GM21528 (cell line): ENCODE measurements around the gene OR52D1.

ENCODE experiments used
- ATAC-seq: cut with Tn5 transposase; IDR thresholded peaks from one replicate; pipeline ENCODE4 v1.9.1; 2021; ENCODE audit warnings: mild to moderate bottlenecking, moderate library complexity; ENCODE audit not compliant: unreplicated experiment, low FRiP score

Gene OR52D1

GRCh38 chr11:5488385-5488784 is at the start of gene OR52D1:
Gene OR52D1 (plus strand): TSS chr11:5488685. CDS start chr11:5488707, 22 bp downstream.
- ATAC-seq = no peak

GRCh38 chr11:5441414-5441813 is 47.1 kb upstream of the OR52D1 start, which contains the start of gene OR51I1:
Gene OR51I1 (minus strand): TSS chr11:5441514. CDS start chr11:5441514, 0 bp downstream.
- no peak for ATAC-seq

GRCh38 chr11:5443835-5444393 is 44.6 kb upstream of the OR52D1 start:
- ATAC-seq = no peak

GRCh38 chr11:5449023-5449422 is 39.5 kb upstream of the OR52D1 start, which contains the start of gene OR51I2:
Gene OR51I2 (plus strand): TSS chr11:5449323. CDS start chr11:5453489, 4,166 bp downstream.
- ATAC-seq = no peak

- no peak for ATAC-seq
These were observed 39.1 kb upstream of the OR52D1 start for GRCh38 chr11:5449432-5449831.

GRCh38 chr11:5460983-5461621 is 27.4 kb upstream of the OR52D1 start:
- no peak for ATAC-seq

GRCh38 chr11:5467527-5467926 is 21.0 kb upstream of the OR52D1 start:
- no peak for ATAC-seq

GRCh38 chr11:5473921-5474320 is 14.6 kb upstream of the OR52D1 start:
- no peak for ATAC-seq

GRCh38 chr11:5476186-5476819 is 12.2 kb upstream of the OR52D1 start:
- ATAC-seq = peak; percentile 76

GRCh38 chr11:5486003-5486402 is 2.5 kb upstream of the OR52D1 start:
- no peak for ATAC-seq

GRCh38 chr11:5486421-5486820 is 2.1 kb upstream of the OR52D1 start:
- ATAC-seq = no peak

GRCh38 chr11:5488798-5489399 is 414 bp downstream of the OR52D1 start:
- ATAC-seq = no peak

- no peak for ATAC-seq
These were observed 1.3 kb downstream of the OR52D1 start for GRCh38 chr11:5489576-5490357.

- ATAC-seq = no peak
These were observed 11.2 kb downstream of the OR52D1 start for GRCh38 chr11:5499671-5500070.

- no peak for ATAC-seq
These were observed 11.9 kb downstream of the OR52D1 start for GRCh38 chr11:5500393-5500801.

GRCh38 chr11:5504403-5504921 is 16.0 kb downstream of the OR52D1 start:
- ATAC-seq = no peak

- no peak for ATAC-seq
These were observed 17.0 kb downstream of the OR52D1 start for GRCh38 chr11:5505363-5506048.

GRCh38 chr11:5507177-5507932 is 18.9 kb downstream of the OR52D1 start:
- no peak for ATAC-seq

GRCh38 chr11:5507933-5508305 is 19.4 kb downstream of the OR52D1 start:
- no peak for ATAC-seq
